Erythroblast (primary cell): ENCODE data around the gene LRIG2.
A peak's percentile ranks its signal among the peaks of the same experiment; 100 is the strongest.

ENCODE experiments used
- DNase-seq, 2 experiments: peaks; one replicate each; lab custom pipeline; 2025; lab: John Stamatoyannopoulos, UW
- GATA1 ChIP-seq: IDR thresholded peaks from 2 replicates; pipeline ENCODE4 v1.6.1; 2011; ENCODE audit warnings: low read depth, mild to moderate bottlenecking, control low read depth, low read length, moderate library complexity
- POLR2A ChIP-seq: IDR thresholded peaks from 2 replicates; pipeline ENCODE4 v1.6.1; 2011; ENCODE audit warnings: mild to moderate bottlenecking, low read length

The LRIG2 gene

DNA sequence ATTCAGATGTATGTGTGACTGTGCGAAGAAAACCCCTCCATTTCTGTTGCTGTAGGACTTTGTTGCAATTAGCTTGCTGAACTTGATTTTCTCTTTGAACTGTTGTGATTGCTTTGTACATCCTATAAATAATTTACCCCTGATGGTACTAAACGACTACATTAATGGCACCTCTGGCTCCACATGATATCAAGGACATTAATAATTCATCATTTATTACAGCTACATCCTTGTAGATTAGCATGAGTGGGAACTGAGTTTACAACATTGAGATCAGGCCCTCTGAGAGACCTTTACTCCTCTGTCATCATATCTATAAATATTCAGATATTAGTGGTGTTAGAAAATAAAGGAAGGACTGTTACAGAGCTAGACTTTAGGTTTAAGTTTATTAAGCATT, 13.5 kb downstream of the LRIG2 start:
- no peak for DNase-seq
- no peak for TF ChIP-seq GATA1
- no peak for TF ChIP-seq POLR2A

GRCh38 chr1:113088972-113089371, 16.0 kb downstream of the LRIG2 start:
- DNase-seq: peak; percentile 73 to 89
- no peak for TF ChIP-seq GATA1
- peak; percentile 57 for TF ChIP-seq POLR2A

GRCh38 chr1:113090051-113090450, 17.1 kb downstream of the LRIG2 start:
- no peak for DNase-seq
- TF ChIP-seq POLR2A (no peak), GATA1 (no peak)

DNA sequence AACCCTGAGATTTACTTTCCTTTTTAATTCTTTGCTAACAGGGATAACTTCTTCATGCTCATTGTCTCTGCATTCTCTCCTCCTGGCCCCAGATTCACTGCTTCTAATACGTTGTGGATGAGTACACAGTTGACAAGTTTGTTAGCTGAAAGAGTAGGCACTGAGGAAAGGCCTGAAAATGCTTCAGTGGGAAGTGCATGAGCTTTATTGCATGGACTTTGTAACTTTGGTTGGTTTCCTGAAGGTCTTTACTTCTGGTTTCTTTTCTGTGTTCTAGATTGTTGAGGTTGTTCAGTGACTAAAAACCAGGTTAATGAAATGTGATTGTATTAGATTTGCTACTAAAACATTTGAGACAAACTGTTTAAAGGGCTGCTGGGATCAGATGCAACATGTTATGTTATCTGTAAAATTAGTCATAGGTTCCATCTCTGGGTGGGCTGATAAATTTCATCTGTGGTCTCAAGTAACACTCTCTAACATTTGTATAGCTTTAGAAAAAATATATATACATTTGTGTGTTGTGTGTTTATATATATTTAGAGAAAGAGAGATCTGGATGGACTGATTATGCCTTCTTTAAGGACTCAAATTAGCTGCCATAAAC, 19.1 kb downstream of the LRIG2 start:
- peak; percentile 61 to 81 for DNase-seq
- no peak for TF ChIP-seq POLR2A
- no peak for TF ChIP-seq GATA1

GRCh38 chr1:113094506-113094905, 21.5 kb downstream of the LRIG2 start:
- no peak for DNase-seq
- TF ChIP-seq POLR2A (no peak), GATA1 (no peak)

GRCh38 chr1:113095790-113096455, 22.9 kb downstream of the LRIG2 start:
- DNase-seq: no peak
- TF ChIP-seq GATA1 (no peak), POLR2A (no peak)

DNA sequence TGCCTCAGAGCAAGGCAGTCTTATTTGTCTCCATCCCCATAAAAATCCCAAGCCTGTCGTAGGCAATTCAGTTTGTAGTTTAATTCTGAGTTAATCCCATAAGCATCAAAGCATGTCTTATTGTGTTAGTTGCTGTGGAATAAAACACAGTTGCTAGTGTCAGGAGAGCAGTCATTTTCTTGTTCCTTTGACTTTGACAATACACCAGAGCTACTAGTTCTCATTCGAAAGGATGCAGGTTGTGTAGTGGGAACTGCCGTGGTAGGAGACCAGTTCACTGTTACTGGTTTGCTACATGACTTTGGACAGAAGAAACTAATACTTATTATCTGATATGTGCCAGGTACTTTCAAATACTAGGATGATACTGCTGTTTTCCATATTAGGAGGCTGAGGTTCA, 23.5 kb downstream of the LRIG2 start:
- TF ChIP-seq POLR2A (no peak), GATA1 (no peak)
- no peak for DNase-seq

DNA sequence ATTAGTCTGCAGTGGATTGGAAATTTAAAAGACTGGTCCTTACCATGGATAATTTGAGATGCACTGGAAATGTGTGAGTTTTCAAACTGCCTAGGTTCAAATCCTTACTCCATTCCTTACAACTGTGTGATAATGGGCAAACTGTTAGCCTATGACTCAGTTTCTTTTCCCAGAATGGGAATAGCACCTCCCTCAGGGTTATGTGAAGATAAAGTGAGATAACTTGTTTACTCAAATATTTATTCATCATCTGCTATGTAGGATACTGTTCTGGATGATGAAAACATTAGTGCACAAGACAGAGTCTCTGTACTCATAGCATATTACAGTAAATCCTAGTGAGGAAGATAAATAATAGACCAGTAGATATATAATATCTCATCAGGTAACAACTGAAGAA, 28.6 kb downstream of the LRIG2 start:
- peak in 1 of 2 experiments; percentile 16 for DNase-seq
- no peak for TF ChIP-seq GATA1
- TF ChIP-seq POLR2A: no peak

DNA sequence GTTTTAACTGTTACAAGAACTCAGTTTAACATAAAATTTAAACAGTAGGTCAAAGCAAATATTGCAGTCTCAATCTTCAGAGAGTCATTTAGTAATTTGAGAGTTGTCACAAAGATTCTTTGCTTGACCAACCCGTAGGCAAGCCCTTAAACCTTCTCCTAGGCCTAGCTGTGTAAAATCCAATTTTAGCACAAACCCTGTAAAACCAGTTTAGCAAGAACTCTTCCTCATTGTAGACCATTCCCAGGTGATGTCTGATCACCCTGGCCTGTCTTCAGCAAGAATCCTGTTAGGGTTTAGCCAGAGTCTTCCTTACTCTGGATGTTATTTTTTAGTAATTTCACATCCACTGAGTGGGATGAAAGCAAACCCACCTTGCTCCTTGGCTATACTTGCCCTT, 30.1 kb downstream of the LRIG2 start:
- DNase-seq: no peak
- TF ChIP-seq GATA1: no peak
- no peak for TF ChIP-seq POLR2A

GRCh38 chr1:113103977-113104376, 31.0 kb downstream of the LRIG2 start:
- no peak for DNase-seq
- TF ChIP-seq POLR2A (no peak), GATA1 (no peak)

DNA sequence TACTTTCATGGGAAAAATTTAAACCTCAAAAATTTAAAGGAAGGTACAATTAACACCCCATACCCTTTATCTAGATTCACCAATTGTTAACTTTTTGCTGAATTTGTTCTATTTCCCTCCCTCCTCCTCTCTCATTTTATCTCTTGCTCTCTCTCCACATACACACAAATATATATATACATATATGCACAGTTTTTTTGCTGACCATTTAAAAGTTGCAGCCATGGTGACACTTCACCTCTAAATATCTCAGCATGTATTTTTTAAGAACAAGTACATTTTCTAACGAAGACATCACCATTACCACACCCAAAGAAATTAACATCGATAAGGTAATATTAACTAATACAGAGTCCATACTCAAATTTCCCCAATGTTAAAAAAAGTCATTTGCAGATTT, 33.9 kb downstream of the LRIG2 start:
- no peak for TF ChIP-seq POLR2A
- TF ChIP-seq GATA1: no peak
- no peak for DNase-seq

- DNase-seq: peak in 1 of 2 experiments; percentile 10
- TF ChIP-seq GATA1: no peak
- no peak for TF ChIP-seq POLR2A
Measured at GRCh38 chr1:113109908-113110554, 37.0 kb downstream of the LRIG2 start.

DNA sequence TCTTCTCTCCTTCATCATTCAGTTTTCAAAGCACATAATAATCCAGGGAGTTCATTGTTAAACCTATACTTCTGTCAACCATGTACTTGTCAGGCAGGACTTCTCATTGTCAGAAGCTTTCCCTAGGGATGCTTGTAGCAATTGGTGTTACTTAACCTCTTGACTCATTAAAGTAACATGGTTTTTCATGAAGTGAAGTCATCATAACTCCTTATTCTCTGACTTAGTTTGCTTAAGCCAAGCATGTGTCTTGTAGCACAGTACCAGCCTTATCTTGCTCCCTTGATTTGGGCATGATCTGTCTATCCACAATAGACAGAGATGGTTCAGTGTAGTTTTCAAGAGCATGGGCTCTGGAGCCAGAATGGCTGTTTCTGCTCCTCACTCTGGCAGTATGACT, 45.3 kb downstream of the LRIG2 start:
- no peak for TF ChIP-seq GATA1
- no peak for TF ChIP-seq POLR2A
- DNase-seq: no peak

DNA sequence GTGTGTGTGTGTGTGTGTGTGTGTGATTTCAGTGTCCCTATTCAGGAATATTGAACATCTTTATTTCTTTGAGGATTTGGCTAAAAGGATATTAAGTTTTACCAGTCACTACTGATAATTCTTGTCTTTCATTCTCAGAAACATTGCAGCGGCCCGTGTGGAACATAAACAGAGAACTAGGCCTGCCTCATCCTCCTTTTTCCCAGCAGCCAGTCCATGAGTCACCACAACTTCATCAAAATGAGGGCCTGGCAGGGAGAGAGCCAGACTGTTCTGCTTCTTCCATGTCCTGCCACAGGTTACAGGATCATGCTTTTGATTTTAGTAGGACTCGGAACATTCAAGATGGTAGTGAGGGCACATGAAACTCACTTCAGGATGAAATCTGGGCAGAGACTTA, 50.7 kb downstream of the LRIG2 start:
- TF ChIP-seq GATA1 (no peak), POLR2A (no peak)

More for the DNA sequence above, 50.7 kb downstream of the LRIG2 start:
- DNase-seq: no peak
